A673 (cell line): Measurements from ENCODE around the gene DHRS3.

Experiments used
- CTCF ChIP-seq: fragments of 300-800, 200-600 bp; sonication (generic); conservative IDR thresholded peaks from 2 replicates; pipeline ENCODE4 v1.5.1; 2017; ENCODE audit warnings: low read depth, mild to moderate bottlenecking, antibody characterized with exemption, low read length, moderate library complexity, mixed read lengths
- EZH2 ChIP-seq: fragments of 200-600 bp; sonication (generic); IDR thresholded peaks from 2 replicates; pipeline ENCODE4 v1.6.1; 2017; ENCODE audit warnings: borderline replicate concordance, low read depth, mild to moderate bottlenecking, mixed read lengths, antibody characterized with exemption, low read length; ENCODE audit not compliant: poor library complexity, severe bottlenecking

GRCh38 chr1:12548973-12549459, 69.0 kb downstream of the DHRS3 start:
- TF ChIP-seq CTCF (no peak), EZH2 (no peak)
